Stimulated activated CD4-positive, alpha-beta T cell treated with anti-CD3 and anti-CD28 coated beads, Interleukin-15, amount 100 ng/mL, for 24 hours (primary cell): ENCODE results near the gene TUBA3C.
"Not testable (repeated sequence)": the region's sequence is repeated elsewhere in the genome, so short reads cannot be mapped to it uniquely, and the experiment has no call there.

ENCODE experiments used
- DNase-seq: peaks from one replicate; pipeline ENCODE4 v3.0.0-alpha.2; 2020

TUBA3C gene

DNA sequence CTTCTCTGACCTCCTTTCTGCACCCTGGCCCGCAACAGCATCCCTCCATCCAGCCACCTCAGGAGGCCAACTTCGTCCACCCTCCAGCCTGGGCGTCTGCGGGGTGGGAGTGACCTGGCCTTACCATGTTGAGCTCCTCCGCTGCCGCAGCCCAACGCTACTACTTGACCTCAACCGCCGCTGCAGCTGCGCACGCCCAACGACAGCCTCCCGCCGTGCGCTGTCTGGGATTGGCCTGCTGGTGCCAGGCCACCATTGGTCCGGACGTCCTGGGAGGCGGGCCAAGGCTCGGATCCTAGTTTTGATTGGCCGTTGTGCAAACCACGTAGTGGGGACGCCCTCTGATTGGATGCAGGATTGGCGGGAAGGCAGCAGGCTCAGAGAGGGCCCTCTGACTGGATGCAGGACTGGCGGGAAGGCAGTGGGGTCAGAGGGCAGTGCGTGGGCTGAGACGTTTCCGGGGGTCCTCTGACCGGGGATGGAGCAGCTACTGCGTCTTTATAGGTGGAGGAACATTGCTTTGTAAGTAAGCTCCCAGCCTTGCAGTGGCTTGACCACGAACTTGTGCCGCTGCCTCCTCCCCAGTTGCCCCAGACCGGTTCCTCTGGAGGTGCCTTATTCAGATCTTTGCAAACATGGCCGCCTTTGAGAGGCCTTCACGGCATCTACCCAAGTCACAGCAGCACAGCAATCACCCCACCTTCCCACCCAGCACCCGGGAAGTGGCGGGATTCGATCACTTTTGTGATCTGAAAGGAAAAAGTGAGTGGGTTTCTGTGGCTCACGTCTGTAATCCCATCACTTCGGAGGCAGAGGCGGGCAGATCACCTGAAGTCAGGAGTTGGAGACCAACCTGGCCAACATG lies at the start of gene TUBA3C:
TSS of gene TUBA3C (minus strand) at position 204 of the 865 bp plus-strand sequence. CDS start at position 127, 77 bp downstream.
- no peak for DNase-seq

DNA sequence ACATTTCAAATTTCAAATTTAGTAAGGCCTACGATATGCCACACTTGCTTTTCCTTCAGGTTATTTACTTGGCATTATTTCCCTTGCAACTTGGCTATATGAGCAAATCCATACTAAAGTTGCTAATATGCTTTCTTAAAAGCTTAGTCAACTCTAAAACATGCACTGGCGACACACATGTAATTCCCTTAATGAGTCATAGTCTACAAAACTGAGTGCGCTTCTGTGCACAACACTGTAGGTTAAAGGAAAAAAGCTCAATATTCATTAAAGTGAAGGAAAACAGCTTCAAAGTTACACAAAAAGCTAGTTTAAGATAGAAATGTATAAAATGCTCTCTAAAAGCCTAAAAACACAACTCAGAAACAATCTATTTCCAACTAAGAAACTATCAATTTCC lies 25.8 kb upstream of the TUBA3C start:
- DNase-seq: not testable (repeated sequence)

DNA sequence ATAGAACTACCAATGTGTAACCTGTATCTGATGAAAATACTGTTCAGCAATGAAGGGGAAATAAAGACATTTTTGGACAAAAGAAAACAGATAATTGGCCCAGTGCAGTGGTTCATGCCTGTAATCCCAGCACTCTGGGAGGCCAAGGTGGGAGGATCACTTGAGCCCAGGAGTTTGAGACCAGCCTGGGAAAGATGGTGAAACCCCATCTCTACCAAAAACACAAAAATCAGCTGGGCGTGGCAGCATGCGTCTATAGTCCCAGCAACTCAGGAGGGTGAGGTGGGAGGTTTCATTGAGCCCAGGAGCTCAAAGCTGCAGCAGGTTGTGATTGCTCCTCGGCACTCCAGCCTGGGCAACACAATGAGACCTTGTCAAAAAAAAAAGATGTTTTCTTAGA lies 11.0 kb upstream of the TUBA3C start:
- DNase-seq: not testable (repeated sequence)

GRCh38 chr13:19189911-19190310 lies 8.3 kb upstream of the TUBA3C start:
- not testable (repeated sequence) for DNase-seq

DNA sequence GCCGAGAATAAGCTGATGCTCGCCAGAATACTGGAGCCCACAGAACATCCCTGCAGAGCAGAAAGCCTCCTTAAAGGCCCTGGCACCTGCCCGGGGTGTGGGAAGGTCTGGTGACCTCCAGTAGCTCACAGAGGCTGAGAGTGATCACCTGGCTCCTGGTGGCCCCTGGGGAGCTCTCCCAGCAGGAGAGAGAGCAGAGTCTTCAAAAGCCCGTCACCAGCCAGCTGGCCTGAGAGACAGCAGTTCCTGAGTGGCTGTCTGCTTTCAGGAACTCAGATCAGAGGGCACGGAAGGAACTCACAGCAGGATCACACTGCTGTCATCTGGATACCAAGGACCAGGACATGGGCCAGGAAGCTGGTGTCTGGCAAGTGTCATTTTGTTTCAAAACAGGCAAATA lies 7.7 kb upstream of the TUBA3C start:
- DNase-seq: not testable (repeated sequence)

- no peak for DNase-seq
These were observed 4.4 kb upstream of the TUBA3C start for GRCh38 chr13:19185865-19186645.

- no peak for DNase-seq
These were observed 3.7 kb upstream of the TUBA3C start for GRCh38 chr13:19185086-19185864.

DNA sequence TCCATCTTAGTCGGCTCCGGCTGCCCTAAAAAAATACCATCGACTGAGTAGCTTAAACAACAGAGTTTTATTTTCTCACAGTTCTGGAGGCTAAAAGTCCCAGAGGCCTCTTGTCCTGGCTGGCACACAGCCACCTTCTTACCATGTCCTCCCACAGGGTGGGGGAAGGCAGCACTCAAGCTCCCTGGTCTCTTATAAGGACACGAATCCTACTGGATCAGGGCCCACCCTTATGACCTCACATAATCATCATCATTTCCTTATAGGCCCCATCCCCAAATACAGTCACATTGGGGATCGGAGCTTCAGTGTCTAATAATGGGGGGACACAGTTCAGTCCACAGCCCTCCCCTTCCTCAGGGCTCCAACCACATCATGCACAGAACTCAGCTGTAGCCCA lies 2.6 kb upstream of the TUBA3C start:
- no peak for DNase-seq

- no peak for DNase-seq
These were observed 2.1 kb upstream of the TUBA3C start for GRCh38 chr13:19183676-19184075.

GRCh38 chr13:19182536-19182935 lies 912 bp upstream of the TUBA3C start:
- no peak for DNase-seq

GRCh38 chr13:19181021-19181620 lies 503 bp downstream of the TUBA3C start:
- no peak for DNase-seq

GRCh38 chr13:19179916-19180315 lies 1.7 kb downstream of the TUBA3C start:
- DNase-seq: no peak

- DNase-seq: no peak
These were observed 2.6 kb downstream of the TUBA3C start for GRCh38 chr13:19178901-19179593.

DNA sequence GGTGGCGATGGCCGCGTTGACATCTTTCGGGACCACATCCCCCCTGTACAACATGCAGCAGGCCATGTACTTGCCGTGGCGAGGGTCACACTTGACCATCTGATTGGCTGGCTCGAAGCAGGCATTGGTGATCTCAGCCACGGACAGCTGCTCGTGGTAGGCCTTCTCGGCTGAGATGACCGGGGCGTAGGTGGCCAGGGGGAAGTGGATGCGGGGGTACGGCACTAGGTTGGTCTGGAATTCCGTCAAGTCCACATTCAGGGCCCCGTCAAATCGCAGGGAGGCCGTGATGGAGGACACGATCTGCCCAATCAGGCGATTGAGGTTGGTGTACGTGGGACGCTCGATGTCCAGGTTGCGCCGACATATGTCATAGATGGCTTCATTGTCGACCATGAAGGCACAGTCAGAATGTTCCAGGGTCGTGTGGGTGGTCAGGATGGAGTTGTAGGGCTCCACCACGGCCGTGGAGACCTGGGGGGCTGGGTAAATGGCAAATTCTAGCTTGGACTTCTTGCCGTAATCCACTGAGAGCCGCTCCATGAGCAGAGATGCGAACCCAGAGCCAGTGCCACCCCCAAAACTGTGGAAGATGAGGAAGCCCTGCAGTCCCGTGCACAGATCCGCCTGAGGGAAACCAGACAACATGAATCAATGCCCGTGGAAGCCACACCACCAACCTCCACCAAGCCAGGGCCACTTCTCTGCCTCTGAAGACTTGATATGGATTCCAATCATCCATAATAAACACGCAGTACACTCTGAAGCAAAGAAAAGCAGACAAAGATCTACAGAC lies 4.4 kb downstream of the TUBA3C start:
- not testable (repeated sequence) for DNase-seq

DNA sequence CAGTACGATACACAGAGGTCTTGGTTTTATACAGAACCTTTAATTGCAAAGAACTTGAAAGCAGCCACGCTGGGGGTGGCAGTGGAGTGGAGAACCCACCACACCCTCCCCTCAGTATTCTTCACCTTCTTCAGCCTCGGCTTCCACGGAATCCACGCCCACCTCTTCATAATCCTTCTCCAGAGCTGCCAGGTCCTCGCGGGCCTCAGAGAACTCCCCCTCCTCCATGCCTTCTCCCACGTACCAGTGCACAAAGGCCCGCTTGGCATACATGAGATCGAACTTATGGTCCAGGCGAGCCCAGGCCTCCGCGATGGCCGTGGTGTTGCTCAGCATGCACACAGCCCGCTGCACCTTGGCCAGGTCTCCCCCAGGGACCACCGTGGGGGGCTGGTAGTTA lies 7.9 kb downstream of the TUBA3C start:
- DNase-seq: no peak

DNA sequence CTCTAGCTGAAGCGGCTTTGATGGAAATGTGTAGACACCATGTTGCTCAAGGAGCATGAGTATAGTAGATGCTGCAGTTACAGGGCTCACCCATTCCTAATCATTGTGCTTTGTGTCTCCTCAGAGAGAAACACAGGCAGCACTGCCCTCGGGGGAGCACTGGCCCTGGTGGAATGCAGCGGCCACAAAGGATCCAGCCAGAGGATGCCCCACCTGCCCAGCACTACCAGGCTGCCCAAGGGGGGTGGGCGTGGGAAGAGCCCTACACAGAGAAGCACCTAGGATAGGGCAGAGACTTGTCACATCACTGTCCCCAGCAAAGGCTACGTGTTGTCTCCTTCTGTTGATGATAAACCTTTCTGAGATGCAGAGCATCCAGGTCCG lies 9.0 kb downstream of the TUBA3C start:
- no peak for DNase-seq

- no peak for DNase-seq
These were observed 9.5 kb downstream of the TUBA3C start for GRCh38 chr13:19172007-19172646.

GRCh38 chr13:19171563-19171962 lies 10.1 kb downstream of the TUBA3C start:
- DNase-seq: no peak

- no peak for DNase-seq
These were observed 11.6 kb downstream of the TUBA3C start for GRCh38 chr13:19169991-19170390.

DNA sequence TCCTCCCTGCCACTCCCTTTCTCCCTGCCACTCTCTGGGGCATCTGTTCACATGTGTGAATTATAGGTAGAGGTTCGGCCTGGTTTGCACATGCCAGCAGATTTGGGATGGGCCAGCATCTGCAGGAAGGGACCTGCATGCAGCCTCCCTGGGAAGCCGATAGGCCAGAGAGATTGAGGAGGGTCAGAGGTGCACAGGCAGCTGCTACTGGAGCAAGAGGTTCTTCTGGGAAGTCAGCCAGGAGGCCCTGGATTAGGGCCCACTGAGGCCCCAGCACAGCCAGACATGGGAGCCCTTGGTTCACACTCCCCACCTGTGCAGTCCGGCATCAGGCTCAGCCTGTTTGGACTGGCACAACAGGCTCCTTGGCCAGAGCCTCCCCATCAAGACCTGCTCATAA lies 12.1 kb downstream of the TUBA3C start:
- DNase-seq: no peak

DNA sequence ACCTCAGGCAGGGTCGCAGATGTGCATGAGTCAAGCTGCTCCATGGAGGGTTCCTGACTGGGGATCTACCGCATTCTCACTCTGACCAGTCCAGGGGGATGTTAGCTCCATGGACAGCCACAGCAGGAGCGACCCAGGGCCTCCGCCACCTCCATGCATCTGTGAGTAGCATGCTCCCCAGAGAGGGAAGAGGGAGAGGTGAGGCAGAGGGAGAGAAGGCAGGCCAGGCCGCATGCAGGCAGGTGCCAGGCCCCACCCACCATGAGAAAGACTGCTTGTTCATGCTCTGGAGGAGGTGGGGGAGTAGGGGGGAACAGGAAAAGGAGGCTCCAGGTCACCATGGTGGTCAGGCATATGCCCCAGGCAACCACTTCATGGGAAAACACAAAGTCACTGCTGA lies 20.3 kb downstream of the TUBA3C start:
- no peak for DNase-seq
